ENCODE data around the gene CUL9.

DNA sequence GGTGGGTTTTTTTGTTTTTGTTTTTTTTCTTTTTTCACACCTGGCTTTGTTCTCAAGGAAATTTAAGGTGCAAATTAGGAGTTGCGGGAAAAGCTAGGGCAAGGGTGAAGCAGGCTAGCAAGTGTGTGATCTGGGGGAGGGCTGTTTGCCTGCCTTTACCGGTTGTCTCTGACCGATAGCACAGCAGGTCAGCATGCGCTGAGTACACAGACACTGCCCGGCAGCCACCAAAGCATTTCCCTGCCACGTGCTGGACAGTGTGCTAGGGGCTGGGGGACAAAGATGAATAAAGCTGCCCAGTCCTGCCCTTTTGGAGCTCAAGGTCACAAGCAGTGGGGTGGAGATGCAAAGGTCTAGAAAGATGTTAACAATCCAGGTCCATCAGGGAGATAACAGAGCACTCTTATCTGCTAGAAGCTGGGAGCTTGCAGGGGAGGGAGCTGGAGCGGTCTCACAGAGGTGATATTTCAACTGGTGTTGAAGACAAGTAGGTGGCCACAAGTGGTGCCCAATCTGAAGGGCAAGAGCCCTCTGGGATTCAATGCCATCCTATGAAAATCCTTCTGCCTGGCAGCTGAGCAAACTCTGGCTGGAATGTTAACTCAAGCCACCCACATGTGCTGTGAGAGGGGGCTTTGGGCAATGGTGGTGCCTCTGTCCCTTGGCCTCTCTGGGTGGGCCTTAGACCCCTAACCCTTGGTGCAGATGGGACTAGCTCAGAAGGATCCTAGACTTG lies 85.8 kb downstream of the CUL9 start:
- TF ChIP-seq POLR2AphosphoS5 (IDR thresholded peaks at IDR 0.05; ENCODE audit: low read depth, low read length): no peak
- TF ChIP-seq TAF1 (IDR thresholded peaks at IDR 0.05; ENCODE audit: low read depth, low read length): no peak
- no peak for TF ChIP-seq POLR2A (IDR thresholded peaks at IDR 0.05; ENCODE audit: low read depth, low read length)
- TF ChIP-seq POU2F2 (IDR thresholded peaks at IDR 0.05; ENCODE audit: low read depth, low read length): no peak
- TF ChIP-seq SPI1 (IDR thresholded peaks at IDR 0.05; ENCODE audit: low read depth, low read length): no peak
- no peak for TF ChIP-seq PAX5 (IDR thresholded peaks at IDR 0.05; ENCODE audit: insufficient read depth, low read length, severe bottlenecking)
